NB4 (cell line): ENCODE data around the gene PDP2.

Experiments used
- DNase-seq: peaks from one replicate; pipeline ENCODE4 v3.0.0; 2010; ENCODE audit warnings: low read depth
- H3K4me3 ChIP-seq: one replicate; pipeline ENCODE4 v1.5.1; 2011; ENCODE audit warnings: mild to moderate bottlenecking, low read depth, low read length, moderate library complexity
- MYC ChIP-seq: IDR thresholded peaks from 2 replicates; pipeline ENCODE4 v1.6.1; 2011; ENCODE audit warnings: low read depth, low read length
- POLR2A ChIP-seq: IDR thresholded peaks from 2 replicates; pipeline ENCODE4 v1.6.1; 2011; ENCODE audit warnings: mild to moderate bottlenecking; ENCODE audit not compliant: insufficient read length; ENCODE audit errors: extremely low read depth
- TF ChIP-seq, protein P1 (sequence below): IDR thresholded peaks from 2 replicates; pipeline ENCODE4 v1.6.1; 2011; ENCODE audit warnings: low read depth, low read length
- TF ChIP-seq, protein P2 (sequence below): IDR thresholded peaks from one replicate; pipeline ENCODE4 v1.5.1; 2012; ENCODE audit warnings: low read depth, low read length

PDP2 gene

DNA sequence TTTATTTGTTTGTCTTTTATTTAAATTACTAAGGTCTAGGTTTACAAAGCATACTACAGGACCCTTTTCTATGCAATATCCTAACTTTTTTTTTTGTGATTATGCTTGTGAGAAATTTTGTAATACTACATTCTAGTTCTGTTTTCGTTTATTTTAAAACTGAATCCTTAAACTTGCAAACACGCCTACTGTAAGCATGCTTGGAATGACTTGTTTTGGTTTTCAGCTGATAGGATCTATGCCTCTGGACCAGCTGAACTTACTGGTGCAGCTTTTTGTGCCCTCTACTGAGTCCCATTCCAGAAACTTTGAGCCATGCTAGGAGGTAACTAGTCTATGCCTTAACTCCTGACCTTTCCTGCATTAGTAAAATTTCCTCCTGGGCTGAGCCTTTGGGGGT lies 6.0 kb downstream of the PDP2 start:
- TF ChIP-seq, protein P1, sequence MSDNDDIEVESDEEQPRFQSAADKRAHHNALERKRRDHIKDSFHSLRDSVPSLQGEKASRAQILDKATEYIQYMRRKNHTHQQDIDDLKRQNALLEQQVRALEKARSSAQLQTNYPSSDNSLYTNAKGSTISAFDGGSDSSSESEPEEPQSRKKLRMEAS, result no peak
- TF ChIP-seq MYC (no peak), POLR2A (no peak)
- TF ChIP-seq, protein P2, sequence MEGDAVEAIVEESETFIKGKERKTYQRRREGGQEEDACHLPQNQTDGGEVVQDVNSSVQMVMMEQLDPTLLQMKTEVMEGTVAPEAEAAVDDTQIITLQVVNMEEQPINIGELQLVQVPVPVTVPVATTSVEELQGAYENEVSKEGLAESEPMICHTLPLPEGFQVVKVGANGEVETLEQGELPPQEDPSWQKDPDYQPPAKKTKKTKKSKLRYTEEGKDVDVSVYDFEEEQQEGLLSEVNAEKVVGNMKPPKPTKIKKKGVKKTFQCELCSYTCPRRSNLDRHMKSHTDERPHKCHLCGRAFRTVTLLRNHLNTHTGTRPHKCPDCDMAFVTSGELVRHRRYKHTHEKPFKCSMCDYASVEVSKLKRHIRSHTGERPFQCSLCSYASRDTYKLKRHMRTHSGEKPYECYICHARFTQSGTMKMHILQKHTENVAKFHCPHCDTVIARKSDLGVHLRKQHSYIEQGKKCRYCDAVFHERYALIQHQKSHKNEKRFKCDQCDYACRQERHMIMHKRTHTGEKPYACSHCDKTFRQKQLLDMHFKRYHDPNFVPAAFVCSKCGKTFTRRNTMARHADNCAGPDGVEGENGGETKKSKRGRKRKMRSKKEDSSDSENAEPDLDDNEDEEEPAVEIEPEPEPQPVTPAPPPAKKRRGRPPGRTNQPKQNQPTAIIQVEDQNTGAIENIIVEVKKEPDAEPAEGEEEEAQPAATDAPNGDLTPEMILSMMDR, result no peak
- H3K4me3 ChIP-seq, result no peak overlapping the region
- DNase-seq, result no peak

DNA sequence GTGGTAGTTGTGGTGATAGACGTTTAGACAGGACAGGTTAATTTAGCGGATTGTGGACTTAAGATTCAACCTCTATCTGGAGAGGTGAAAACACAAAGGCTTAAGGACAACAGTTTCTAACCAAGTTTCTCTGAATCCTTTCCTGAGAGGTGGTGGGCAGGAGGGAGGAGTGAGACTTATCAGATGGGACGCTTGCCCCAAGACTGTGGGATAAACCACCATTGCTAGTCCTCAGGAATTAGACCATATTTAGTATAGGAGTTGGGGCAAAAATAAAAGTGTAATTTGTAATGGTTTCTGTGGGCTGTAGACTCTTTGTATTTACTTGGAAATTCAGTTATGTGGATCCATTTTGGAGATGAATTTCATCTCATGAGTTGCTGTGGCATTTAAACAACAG lies 6.6 kb downstream of the PDP2 start:
- DNase-seq, result no peak
- TF ChIP-seq POLR2A (no peak), MYC (no peak)
- TF ChIP-seq, protein P2, result no peak
- TF ChIP-seq, protein P1, result no peak
- H3K4me3 ChIP-seq, result no peak overlapping the region

DNA sequence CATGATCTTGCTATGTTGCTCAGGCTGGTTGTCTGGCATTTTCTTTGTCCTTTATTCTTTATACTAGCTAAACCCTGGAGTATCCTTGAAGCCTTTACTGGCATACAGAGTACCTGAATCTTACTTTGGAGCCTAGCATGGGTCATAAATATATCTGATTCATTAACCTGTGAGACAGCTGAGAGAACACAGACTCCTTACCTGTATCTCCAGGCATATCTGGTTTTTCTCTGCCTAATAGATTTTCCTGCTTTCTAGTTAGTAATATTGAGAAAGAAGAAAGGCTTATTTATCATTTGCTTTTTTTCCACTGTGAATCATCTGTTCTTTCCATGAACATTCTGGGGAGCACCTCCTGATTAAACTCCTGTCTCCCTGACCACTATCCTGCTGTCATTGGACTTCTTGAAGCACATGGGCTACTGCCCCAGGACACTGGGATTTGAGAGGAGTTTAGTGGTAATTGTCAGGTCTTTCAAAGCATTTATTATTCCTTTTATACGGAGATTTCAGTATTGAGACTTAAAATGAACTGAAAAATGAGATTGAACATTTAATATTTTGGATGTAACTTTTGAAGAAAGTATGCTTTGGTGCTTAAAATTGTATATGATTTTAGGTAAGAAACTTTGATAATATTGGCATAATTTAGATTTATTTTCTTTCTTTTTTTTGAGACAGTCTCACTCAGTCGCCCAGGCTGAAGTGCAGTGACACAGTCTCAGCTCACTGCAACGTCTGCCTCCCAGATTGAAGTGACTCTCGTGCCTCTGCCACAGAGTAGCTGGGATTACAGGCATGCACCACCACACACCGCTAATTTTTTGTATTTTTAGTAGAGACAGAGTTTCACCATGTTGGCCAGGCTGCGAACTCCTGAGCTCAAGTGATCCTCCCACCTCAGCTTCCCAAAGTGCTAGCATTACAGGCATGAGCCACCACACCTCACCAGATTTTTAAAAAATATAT lies 8.6 kb downstream of the PDP2 start:
- no peak for DNase-seq
- TF ChIP-seq POLR2A (no peak), MYC (no peak)
- TF ChIP-seq, protein P1, result no peak
- TF ChIP-seq, protein P2, result no peak
- no peak overlapping the region for H3K4me3 ChIP-seq

DNA sequence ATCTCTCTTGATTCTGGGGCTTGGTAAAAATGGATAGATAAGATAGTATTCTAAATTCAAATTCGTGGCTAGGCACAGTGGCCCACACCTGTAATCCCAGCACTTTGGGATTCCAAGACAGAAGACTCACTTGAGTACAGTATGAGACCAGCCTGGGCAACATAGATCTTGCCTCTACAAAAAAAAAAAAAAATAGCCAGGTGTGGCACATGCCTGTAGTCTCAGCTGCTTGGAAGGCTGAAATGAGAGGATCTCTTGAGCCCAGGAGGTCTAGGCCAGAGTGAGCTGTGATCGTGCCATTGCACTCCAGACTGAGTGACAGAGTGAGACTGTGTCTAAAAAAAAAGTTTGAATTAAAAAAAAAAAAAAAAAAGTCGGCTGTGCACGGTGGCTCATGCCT lies 9.3 kb downstream of the PDP2 start:
- no peak overlapping the region for H3K4me3 ChIP-seq
- TF ChIP-seq POLR2A (no peak), MYC (no peak)
- TF ChIP-seq, protein P2, result no peak
- TF ChIP-seq, protein P1, result no peak
- no peak for DNase-seq

DNA sequence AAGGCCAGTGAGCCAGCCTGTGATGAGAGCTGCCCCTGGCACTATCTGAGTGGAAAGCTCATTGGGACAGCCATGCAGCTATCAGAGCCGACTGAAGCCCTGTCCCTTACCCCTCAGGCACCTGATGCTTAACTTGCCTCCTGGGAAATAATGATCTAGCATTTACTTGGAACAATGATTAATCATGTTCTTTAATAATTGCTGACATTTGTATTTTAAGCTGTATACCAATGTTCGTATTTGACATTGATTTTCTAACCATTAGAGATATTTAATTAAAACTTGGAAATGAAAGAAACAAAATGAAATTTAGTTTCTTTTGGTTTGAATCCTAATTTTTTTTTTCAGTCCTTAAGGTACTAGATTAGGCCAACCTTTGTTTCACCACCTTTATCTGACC lies 10.5 kb downstream of the PDP2 start:
- TF ChIP-seq POLR2A (no peak), MYC (no peak)
- TF ChIP-seq, protein P2, result no peak
- TF ChIP-seq, protein P1, result no peak
- DNase-seq, result no peak
- no peak overlapping the region for H3K4me3 ChIP-seq

DNA sequence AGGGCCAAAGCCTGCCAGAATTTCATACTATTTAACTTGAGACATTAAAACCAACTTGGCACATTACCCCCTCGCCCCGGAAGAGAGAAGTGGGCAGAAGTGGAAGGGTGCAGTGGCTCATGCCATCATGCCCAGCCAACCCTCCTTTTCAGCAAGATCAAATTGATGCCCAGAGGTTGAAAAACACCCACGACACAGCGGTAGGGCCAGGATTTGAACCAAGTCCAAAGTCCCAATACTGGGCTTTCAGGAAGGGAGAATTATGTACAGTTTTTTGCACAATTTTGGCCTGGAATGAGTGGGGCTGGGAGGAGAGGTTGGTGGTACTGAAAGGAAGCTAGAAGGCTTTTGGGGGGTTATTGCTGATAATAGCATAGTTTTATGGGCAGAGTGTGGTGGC lies 11.0 kb downstream of the PDP2 start:
- TF ChIP-seq MYC, result no peak
- TF ChIP-seq, protein P2, result no peak
- TF ChIP-seq, protein P1, result no peak
- TF ChIP-seq POLR2A, result no peak
- no peak for DNase-seq
- no peak overlapping the region for H3K4me3 ChIP-seq
